Mucosa of descending colon (tissue), 3 donors: ENCODE measurements around the gene PITHD1. TPM values are rescaled to one million over a fixed set of nuclear protein-coding genes. Genes with fewer than 3 reads are reported as not detected.
A peak's percentile ranks its signal among the peaks of the same experiment; 100 is the strongest.

Source experiments
- ATAC-seq: fragments of 200-7000 bp; cut with Tn5 transposase; one replicate; pipeline ENCODE4 v1.9.1; 2020; ENCODE audit warnings: mild to moderate bottlenecking, moderate library complexity
- DNase-seq, 3 donors: peaks; one replicate each; pipeline ENCODE4 v3.0.0-alpha.2; 2020
- H3K36me3 ChIP-seq: fragments of 200-600 bp; one replicate; pipeline ENCODE4 v1.8.0; 2021; ENCODE audit warnings: low read depth, mild to moderate bottlenecking
- H3K4me1 ChIP-seq: fragments of 200-600 bp; one replicate; pipeline ENCODE4 v1.8.0; 2021; ENCODE audit warnings: low read depth, mild to moderate bottlenecking
- H3K4me3 ChIP-seq: fragments of 200-600 bp; one replicate; pipeline ENCODE4 v1.8.0; 2021; ENCODE audit warnings: mild to moderate bottlenecking
- H3K9me3 ChIP-seq: fragments of 200-600 bp; one replicate; pipeline ENCODE4 v1.8.0; 2021; ENCODE audit warnings: mild to moderate bottlenecking
- intact Hi-C, 2 donors: fragments of 100-400 bp; cut with DNase I in 1 of 2; cut with micrococcal nuclease in 1 of 2; formaldehyde crosslinking; loops; one replicate each; pipeline versions ENCODE4 v1.11.0 to v1.11.1; 2022; cut with DNase I, micrococcal nuclease
- total RNA-seq, 3 donors: library from RNA; stranded (reverse); fragmentation: NEBNext Ultra II Directional in 2 of 3; extraction: Animal tissue kit (Norgen Biotek cat#: 25700) in 2 of 3; gene quantifications; one replicate each; pipeline versions ENCODE4 v1.2.1 to v1.2.4, GENCODE V29; 2021 to 2023
- TF ChIP-seq, protein P1 (sequence below): fragments of 200-600 bp; IDR thresholded peaks from one replicate; pipeline ENCODE4 v1.8.0; 2022; ENCODE audit warnings: antibody characterized with exemption, mild to moderate bottlenecking
- donor health status: DM: no; HTN: no; CAD: no; lungs with moderate emphysema.
- donor health status: DM: no; HTN: no; CAD: no.
- donor health status: DM: no; HTN: yes; CAD: no.

PITHD1 gene
- total RNA-seq, 3 donors from 2014 or later, result 38.9 to 53.2 (median 39.6) TPM

DNA sequence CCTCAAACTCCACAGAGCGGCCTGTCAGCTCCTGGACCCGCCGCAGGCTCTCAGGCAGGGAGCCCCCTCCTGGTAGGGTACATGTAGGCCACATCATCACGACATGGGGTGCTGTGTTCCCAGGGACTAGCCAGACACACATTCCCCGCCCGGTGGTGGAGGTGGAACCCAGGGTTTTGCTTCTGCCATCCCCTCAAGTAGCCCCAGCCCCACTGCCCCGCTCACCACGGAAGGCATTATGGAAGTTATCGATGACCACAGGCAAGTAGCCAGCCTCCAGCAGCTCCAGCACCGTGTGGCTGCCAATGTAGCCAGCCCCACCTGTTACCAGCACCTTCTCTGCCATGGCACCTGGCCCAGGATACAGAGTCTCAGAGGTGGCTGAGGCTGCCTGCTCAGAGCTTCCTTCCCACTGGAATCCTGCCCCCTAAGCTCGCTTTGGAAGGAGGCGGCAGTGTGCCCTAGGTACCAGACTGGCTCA lies 20.5 kb downstream of the PITHD1 start:
- Histone ChIP-seq H3K36me3 (no peaks in the 10 kb centered on the region), H3K4me1 (peaks cover 27% of the 10 kb centered on the region), H3K9me3 (no peaks in the 10 kb centered on the region), H3K4me3 (no peak overlapping the region)
- TF ChIP-seq, protein P1, sequence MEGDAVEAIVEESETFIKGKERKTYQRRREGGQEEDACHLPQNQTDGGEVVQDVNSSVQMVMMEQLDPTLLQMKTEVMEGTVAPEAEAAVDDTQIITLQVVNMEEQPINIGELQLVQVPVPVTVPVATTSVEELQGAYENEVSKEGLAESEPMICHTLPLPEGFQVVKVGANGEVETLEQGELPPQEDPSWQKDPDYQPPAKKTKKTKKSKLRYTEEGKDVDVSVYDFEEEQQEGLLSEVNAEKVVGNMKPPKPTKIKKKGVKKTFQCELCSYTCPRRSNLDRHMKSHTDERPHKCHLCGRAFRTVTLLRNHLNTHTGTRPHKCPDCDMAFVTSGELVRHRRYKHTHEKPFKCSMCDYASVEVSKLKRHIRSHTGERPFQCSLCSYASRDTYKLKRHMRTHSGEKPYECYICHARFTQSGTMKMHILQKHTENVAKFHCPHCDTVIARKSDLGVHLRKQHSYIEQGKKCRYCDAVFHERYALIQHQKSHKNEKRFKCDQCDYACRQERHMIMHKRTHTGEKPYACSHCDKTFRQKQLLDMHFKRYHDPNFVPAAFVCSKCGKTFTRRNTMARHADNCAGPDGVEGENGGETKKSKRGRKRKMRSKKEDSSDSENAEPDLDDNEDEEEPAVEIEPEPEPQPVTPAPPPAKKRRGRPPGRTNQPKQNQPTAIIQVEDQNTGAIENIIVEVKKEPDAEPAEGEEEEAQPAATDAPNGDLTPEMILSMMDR, result no peak
- ATAC-seq (no peak), DNase-seq (peak in 2 of 3 donors; percentile 54 to 66)
- intact Hi-C loops, result no loop called here

DNA sequence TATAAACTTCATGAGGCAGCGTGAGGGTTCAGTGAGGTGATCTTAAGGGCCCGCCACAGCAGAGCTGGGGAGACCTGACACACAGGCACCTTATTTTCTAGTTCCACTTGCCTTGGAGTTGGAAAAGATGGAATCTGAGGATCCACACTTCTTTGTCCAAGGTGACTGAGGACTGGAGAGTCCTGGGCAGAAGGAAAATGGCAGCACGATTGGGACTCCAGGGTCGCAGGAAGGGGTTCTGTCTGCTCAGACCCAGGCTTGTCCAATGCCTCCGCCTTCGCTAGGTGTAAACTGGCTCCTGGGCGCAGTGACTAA lies 21.0 kb downstream of the PITHD1 start:
- H3K4me3 ChIP-seq, result no peak overlapping the region
- intact Hi-C loops, result no loop called here
- H3K4me1 ChIP-seq, result peaks cover 27% of the 10 kb centered on the region
- no peaks in the 10 kb centered on the region for H3K9me3 ChIP-seq
- DNase-seq (no peak), ATAC-seq (no peak)
- TF ChIP-seq, protein P1, result no peak
- no peaks in the 10 kb centered on the region for H3K36me3 ChIP-seq

DNA sequence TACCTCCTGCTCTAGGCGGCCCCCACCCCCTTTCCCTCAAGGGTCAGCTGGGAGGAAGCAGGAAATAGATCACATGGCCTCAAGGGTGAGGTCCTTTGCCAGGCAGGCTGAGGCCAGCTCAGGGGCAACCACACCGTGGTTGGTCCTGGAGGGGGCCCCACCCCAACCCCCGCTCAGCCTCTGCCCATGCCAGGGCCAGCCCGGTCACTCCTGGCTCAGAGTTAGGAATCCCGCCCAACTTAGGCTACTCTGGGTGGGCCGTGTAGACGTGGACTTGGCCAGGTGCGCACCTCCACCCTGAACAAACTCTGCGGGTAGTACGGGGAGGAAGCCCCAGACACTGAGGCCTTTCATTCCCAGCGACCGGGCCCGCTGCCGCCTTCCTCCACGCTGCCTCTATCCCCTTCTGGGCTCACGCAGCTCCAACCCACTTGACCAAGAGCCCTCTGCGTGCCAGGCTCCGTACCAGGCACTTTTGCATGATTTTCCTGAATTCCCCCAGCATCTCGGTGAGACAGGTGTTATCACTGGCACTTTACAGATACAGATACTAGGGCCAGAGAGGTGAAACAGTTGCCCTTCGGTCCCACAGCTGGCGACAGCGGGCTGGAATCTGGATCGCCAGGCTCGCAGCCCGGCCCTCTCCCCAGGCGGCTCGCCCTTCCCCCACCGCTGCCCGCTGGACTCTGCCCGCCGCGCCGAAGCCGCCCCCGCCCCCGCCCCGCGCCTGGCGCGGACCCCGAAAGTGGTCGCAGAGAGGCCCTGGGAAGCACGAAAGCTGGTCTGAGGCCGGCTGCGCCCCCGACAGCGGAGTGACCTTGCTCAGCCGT lies 21.6 kb downstream of the PITHD1 start:
- intact Hi-C loops, result loop anchor here in 1 of 2 donors (10.0 kb wide), 1 partner anchor 225 kb away; no protein-coding TSS in a partner anchor
- ATAC-seq (peak; percentile 73), DNase-seq (peak; percentile 88 to 93 (median 88))
- Histone ChIP-seq H3K4me1 (peaks cover 27% of the 10 kb centered on the region), H3K4me3 (peak overlapping the region; percentile 90), H3K36me3 (no peaks in the 10 kb centered on the region), H3K9me3 (no peaks in the 10 kb centered on the region)
- TF ChIP-seq, protein P1, result no peak

DNA sequence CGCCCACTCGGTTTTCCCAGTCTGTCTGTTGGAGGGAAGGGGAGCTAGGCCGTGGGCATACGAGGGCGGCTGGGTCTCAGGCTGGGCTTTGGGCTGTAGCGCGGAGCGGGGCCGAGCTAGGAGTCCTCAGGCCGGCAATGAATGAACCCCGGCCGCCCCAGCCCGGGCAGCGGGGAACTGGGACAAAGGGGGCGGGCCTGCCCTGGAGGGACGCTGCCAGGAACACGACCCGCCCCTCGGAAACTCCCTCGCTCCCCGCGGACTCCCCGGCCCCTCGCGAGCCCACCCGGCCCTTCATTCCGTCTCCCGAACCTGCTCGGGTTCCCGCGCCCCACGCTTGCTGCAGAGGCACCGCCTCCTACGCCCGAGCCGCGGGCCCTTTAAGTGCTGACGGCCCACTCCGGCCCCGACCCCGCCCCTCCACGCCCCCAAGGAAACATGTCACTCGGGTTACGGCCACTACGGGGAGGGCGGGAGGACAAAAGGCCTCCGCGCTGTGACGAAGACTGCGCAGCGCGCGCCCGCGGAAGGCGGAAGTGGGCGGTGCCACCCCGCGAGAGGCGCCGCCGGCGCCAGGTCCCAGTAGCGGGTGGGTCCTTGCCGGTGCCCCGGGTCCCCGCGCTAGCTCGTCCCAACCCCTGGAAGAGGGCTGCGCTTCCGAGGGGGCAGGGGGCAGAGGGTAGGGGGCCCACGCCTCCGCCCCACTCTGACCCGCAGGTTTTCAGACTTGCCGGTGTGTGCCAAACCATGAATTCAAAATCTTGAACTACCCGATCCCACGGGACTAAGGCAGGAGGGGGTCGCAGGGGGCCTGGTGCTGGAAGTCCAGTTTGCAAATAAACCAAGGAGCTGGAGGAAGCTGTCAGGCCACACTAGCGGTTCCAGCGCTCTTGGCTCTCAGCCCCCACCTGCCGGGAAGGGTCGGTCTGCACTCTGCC lies 22.5 kb downstream of the PITHD1 start, which contains the start of gene GALE:
TSS of gene GALE (minus strand) at position 355 of the 938 bp plus-strand sequence. CDS start 1,747 bp downstream, outside the sequence.
- DNase-seq, result peak; percentile 98 to 99 (median 99)
- H3K9me3 ChIP-seq, result no peaks in the 10 kb centered on the region
- no peaks in the 10 kb centered on the region for H3K36me3 ChIP-seq
- peak; percentile 86 for ATAC-seq
- intact Hi-C loops, result loop anchor here in 1 of 2 donors (10.0 kb wide), 1 partner anchor 224 kb away; no protein-coding TSS in a partner anchor
- H3K4me1 ChIP-seq, result peaks cover 27% of the 10 kb centered on the region
- TF ChIP-seq, protein P1, result no peak
- H3K4me3 ChIP-seq, result peak within 1 kb of the TSS; percentile 90

DNA sequence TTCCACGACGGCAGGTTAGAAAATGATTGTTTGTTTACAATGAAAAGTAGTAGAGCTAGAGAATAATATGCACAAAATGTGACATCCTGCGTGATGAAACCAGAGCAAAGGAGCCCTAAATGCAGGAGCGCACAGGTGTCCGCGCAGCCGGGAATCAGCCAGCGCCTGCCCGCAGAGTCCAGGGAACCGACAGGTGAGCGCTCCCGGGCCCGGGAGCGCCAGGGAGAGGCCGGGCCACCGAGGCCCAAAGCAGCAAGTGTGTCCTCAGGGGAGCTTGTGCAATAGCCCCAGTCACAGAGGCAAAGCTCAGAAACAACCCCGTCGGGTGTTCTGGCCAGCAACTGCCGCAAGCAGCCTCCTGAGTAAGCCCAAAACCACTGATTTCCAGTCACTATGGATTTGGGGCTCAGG lies 23.1 kb downstream of the PITHD1 start:
- peak in 2 of 3 donors; percentile 59 to 69 for DNase-seq
- Histone ChIP-seq H3K4me3 (peak overlapping the region; percentile 90), H3K9me3 (no peaks in the 10 kb centered on the region), H3K36me3 (no peaks in the 10 kb centered on the region), H3K4me1 (peaks cover 26% of the 10 kb centered on the region)
- intact Hi-C loops, result loop anchor here in 1 of 2 donors (10.0 kb wide), 1 partner anchor 223 kb away; no protein-coding TSS in a partner anchor
- TF ChIP-seq, protein P1, result no peak
- no peak for ATAC-seq
